DOHH2 (cell line): ENCODE results near the gene MDM4.
A peak's percentile ranks its signal among the peaks of the same experiment; 100 is the strongest.

Experiments used
- H3F3A ChIP-seq: fragments of 200-600 bp; sonication (generic), shearing (Covaris generic); 2 replicates; pipeline ENCODE4 v1.6.0; 2016; ENCODE audit warnings: antibody characterized with exemption, mild to moderate bottlenecking; ENCODE audit not compliant: control insufficient read depth, insufficient read depth
- H3K27ac ChIP-seq: fragments of 200-600 bp; sonication (generic); 2 replicates; pipeline ENCODE4 v1.5.1; 2014; ENCODE audit warnings: low read depth, mild to moderate bottlenecking, low read length, moderate library complexity
- H3K27me3 ChIP-seq: fragments of 200-600 bp; sonication (generic); 2 replicates; pipeline ENCODE4 v1.6.1; 2014; ENCODE audit warnings: mild to moderate bottlenecking, low read length, mixed read lengths; ENCODE audit not compliant: control insufficient read depth
- H3K36me3 ChIP-seq: fragments of 200-600 bp; sonication (generic); 2 replicates; pipeline ENCODE4 v1.6.1; 2014; ENCODE audit warnings: mild to moderate bottlenecking, low read length, moderate library complexity, mixed read lengths; ENCODE audit not compliant: control insufficient read depth
- H3K4me1 ChIP-seq: fragments of 200-600 bp; sonication (generic); 2 replicates; pipeline ENCODE4 v1.6.1; 2014; ENCODE audit warnings: mild to moderate bottlenecking, low read length, mixed read lengths; ENCODE audit not compliant: control insufficient read depth
- H3K4me2 ChIP-seq: fragments of 200-600 bp; sonication (generic); 2 replicates; pipeline ENCODE4 v1.6.0; 2014; ENCODE audit warnings: mild to moderate bottlenecking, low read length, moderate library complexity
- H3K4me3 ChIP-seq: fragments of 200-600 bp; sonication (generic); 2 replicates; pipeline ENCODE4 v1.5.1; 2014; ENCODE audit warnings: mild to moderate bottlenecking, low read length, mixed read lengths
- H3K79me2 ChIP-seq: fragments of 200-600 bp; sonication (generic); 2 replicates; pipeline ENCODE4 v1.6.1; 2014; ENCODE audit warnings: mild to moderate bottlenecking, low read length, mixed read lengths; ENCODE audit not compliant: control insufficient read depth
- H3K9me2 ChIP-seq: fragments of 200-600 bp; sonication (generic); replicated peaks from 2 replicates; pipeline ENCODE4 v1.6.1; 2014; ENCODE audit warnings: mild to moderate bottlenecking, low read length, mixed read lengths; ENCODE audit not compliant: control insufficient read depth
- H3K9me3 ChIP-seq: fragments of 200-600 bp; sonication (generic); 2 replicates; pipeline ENCODE4 v1.6.1; 2014; ENCODE audit warnings: antibody characterized with exemption, low read length, mixed read lengths; ENCODE audit not compliant: control insufficient read depth, insufficient read depth
- H4K20me1 ChIP-seq: fragments of 200-600 bp; sonication (generic); 2 replicates; pipeline ENCODE4 v1.6.0; 2014; ENCODE audit warnings: low read depth, mild to moderate bottlenecking, antibody characterized with exemption, low read length, moderate library complexity; ENCODE audit not compliant: control insufficient read depth, insufficient read depth
- CTCF ChIP-seq: fragments of 200-600 bp; sonication (generic); IDR thresholded peaks from one replicate; pipeline ENCODE4 v1.5.1; 2014; ENCODE audit warnings: antibody characterized with exemption, mild to moderate bottlenecking, low read depth, low read length; ENCODE audit not compliant: poor library complexity, severe bottlenecking
- EZH2phosphoT487 ChIP-seq: fragments of 200-600 bp; sonication (generic); IDR thresholded peaks from 2 replicates; pipeline ENCODE4 v1.6.1; 2017; ENCODE audit warnings: borderline replicate concordance, mild to moderate bottlenecking, antibody characterized with exemption, low read length, moderate library complexity, mixed read lengths

MDM4 gene

DNA sequence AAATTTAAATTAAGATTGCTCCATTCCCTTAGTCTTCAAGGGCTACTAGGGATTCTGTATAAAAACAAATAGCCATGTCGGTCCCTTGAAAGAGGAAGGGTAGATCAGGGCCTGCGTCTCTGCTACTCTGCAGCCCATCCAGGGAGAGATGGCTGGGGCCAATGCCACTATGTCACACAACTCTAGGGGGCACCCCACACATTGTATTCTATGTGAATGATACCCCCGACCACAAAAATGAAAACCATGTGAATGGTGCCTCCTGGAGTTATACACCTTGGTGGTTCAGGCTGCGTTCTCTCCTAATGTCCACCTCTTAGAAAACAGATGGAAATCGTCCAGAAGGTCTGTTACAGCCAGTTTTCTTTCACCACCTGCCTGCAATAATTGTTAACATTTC, 39.6 kb upstream of the MDM4 start:
- Histone ChIP-seq H3K9me2 (no peaks in the 10 kb centered on the region), H3K36me3 (no peaks in the 10 kb centered on the region), H3K9me3 (no peaks in the 10 kb centered on the region), H3K4me3 (no peak overlapping the region), H3K27me3 (no peaks in the 10 kb centered on the region), H3K4me2 (no peak overlapping the region), H4K20me1 (no peaks in the 10 kb centered on the region), H3F3A (no peaks in the 10 kb centered on the region), H3K27ac (no peak overlapping the region), H3K4me1 (peaks cover 46% of the 10 kb centered on the region), H3K79me2 (peaks cover 3% of the 10 kb centered on the region; the same call in 1 of the 2 replicates)
- TF ChIP-seq CTCF (peak; percentile 43), EZH2phosphoT487 (no peak)

DNA sequence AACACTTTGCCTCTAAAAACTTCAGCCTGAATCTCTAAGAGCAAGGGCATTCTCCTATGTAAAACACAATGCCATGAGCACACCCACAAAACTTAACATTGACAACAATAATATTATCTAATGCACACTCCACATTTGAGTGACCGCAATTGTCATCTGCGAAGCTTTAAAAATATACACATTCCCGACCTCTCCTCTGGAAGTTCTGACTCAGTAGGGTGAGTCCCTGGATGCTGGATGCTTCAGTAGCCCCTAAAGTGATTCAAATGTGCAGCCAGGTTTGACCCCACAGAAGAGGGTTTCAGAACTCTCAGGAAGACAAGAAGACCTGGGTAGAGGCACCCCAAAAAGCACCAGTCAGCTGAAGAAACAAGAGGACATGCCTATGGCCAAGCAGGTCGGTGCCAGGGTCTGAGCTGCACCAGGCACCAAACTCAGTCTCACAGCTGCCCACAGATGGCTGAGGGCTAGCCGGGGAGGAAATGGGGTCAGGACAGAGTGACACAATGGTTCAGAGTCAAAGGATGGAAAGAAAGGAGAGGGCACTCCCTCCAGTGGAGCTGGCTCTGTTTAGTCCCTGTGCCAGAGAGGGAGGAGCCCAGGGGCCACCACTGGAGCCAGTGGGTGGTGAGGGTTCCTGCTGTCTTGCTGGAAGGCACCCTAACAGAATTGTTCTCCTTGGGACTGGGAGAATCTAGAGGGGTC, 39.0 kb upstream of the MDM4 start:
- Histone ChIP-seq H3K36me3 (no peaks in the 10 kb centered on the region), H4K20me1 (no peaks in the 10 kb centered on the region), H3K4me2 (no peak overlapping the region), H3K27me3 (no peaks in the 10 kb centered on the region), H3K9me3 (no peaks in the 10 kb centered on the region), H3K4me1 (peaks cover 52% of the 10 kb centered on the region), H3K79me2 (peaks cover 3% of the 10 kb centered on the region; the same call in 1 of the 2 replicates), H3K4me3 (no peak overlapping the region), H3K27ac (no peak overlapping the region), H3F3A (no peaks in the 10 kb centered on the region), H3K9me2 (no peaks in the 10 kb centered on the region)
- TF ChIP-seq EZH2phosphoT487 (no peak), CTCF (no peak)

DNA sequence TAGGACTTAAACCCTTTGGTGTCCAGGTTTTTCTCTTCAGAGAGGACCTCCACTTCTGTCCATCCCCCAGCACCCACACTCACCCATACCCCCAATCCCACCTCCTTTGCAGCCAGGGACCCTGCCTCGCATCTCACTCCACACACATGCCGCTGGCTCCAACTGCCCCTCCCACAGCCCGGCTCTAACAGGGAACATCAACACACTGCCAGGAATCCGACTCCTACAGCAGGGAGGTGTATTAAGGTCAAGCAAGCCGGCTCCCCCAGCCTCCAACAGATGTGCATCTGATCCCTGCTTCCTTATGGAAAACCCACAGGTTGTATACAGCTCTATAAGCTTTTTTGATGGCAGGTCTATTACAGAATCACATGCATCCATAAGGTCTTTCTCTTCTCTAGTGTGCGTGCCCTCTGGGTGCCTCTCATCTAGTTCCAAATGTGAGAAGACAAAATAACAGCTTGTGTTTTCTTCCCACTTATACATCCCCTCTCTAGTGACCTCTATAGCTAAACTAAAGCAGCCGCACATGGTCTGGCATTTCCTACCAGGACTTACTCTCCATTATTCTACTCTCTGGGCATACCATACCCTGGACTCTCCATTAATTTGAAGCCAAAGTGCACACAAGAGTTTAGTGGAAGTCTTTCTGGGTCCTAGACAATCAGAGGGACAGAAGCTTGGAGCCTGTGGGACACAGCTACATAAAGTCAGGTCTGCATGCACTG, 37.9 kb upstream of the MDM4 start:
- Histone ChIP-seq H3K4me2 (no peak overlapping the region), H3K79me2 (peaks cover 3% of the 10 kb centered on the region; the same call in 1 of the 2 replicates), H3K27me3 (no peaks in the 10 kb centered on the region), H3K9me2 (no peaks in the 10 kb centered on the region), H3F3A (no peaks in the 10 kb centered on the region), H3K36me3 (no peaks in the 10 kb centered on the region), H3K27ac (no peak overlapping the region), H3K4me3 (no peak overlapping the region), H3K9me3 (no peaks in the 10 kb centered on the region), H4K20me1 (no peaks in the 10 kb centered on the region), H3K4me1 (peaks cover 52% of the 10 kb centered on the region)
- TF ChIP-seq EZH2phosphoT487, result no peak
- no peak for TF ChIP-seq CTCF
